Stimulated activated CD4-positive, alpha-beta T cell treated with anti-CD3 and anti-CD28 coated beads, Interleukin-4, amount 100 ng/mL, for 24 hours (primary cell): ENCODE measurements around the gene COL4A2.

Source experiments
- DNase-seq: peaks from one replicate; pipeline ENCODE4 v3.0.0-alpha.2; 2020

COL4A2 gene

DNA sequence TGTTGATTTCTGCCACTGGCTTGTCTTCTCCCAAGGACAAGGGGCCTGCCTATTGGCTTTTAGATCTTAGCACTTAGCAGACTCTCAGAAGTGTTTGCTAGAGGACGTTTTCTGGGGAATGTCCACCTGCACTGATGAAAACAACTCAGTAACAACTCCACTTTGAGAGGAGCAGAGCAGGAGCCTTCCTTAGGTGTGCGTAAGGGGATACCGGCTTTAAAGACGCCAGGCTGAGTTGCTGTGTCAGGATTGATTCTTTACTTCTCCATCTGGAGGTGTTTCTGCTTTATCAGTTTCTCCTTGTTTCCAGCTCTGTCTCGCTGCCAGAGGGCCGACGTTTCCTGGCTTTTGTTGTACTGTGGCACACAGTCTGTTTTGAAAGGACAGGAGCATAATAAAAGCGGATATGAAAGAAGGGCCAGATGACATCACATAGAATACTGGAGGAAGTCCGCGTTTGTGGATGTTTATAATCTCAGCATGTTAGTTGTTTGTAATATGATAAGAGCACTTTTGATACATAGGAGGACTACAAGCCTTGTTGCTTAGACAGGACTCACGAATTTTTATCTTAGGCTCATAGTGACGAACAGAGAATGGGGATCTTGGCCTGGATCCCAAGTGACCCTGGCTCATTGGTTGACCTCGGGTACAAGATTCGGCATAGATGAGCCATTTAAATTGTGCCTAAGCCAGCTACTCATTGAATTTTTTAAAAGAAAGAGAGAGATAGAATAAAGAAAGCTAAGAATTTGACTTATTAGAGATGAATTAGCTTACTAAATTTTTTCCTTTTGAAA is 34.6 kb downstream of the COL4A2 start:
- DNase-seq = no peak

DNA sequence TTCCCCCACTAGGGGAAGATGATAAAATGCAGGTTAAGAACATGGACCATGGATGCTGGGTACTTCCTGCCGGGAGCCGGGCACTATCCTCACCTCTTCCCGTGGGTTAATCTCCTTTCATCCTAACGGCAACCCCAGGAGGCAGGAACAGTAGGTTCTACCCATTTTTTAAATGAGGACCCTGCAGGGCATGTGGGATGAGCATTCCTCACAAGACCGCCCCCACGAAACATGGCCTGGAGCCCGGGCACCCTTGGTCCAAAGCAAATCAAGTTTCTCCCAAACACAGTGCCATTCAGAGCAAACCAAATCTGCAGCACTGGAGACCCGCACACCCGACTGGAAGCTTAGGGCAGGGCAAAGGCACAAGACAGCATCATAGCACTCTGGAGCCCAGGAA is 35.4 kb downstream of the COL4A2 start:
- DNase-seq = no peak

DNA sequence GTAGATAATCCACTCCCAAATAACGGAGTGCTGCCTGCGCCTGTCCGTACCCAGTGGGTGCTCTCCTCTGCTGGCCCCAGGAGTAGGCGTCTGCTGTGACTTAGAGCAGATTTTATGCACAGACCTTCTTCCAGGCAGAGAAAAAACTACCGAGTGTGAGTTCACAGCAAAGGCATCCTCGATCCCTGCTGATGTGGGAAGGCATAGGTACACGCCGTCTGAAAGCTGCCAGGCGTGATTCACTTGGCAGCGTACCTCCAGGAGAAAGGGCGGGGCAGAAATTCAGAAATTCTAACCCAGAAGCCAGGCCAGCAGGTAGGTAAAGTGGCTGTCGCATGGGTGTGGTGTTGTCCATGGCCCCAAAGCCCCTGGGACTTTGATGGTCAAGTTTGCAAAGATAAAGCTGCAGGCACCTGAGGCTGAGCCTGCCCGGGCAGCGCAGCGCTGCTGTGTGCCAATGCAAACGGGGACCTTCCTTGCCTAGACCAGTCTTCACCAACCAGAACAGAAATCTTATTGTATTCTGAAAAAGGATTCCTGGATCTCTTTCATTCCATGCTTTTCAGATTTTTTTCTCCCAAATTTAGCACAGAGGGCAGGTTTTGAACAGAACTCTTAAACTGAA is 36.3 kb downstream of the COL4A2 start:
- no peak for DNase-seq

DNA sequence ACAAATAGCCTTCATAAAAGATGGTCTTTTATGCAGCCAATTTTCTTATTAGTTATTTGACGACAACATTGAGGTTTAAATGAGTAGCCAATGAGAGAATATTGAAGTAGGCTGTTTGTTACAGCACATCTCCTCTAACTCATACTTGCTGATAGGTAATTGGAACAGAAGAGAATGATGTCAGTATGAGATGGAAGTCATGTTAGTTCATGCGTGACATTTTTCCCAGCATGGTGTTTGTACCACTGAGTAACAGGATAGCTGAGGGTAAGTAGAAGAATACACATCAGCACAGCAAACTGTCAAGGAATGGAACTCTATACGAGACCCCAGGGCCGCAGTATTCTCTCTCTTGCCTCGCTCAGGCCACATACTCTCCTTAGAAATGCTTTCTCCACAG is 37.2 kb downstream of the COL4A2 start:
- no peak for DNase-seq

DNA sequence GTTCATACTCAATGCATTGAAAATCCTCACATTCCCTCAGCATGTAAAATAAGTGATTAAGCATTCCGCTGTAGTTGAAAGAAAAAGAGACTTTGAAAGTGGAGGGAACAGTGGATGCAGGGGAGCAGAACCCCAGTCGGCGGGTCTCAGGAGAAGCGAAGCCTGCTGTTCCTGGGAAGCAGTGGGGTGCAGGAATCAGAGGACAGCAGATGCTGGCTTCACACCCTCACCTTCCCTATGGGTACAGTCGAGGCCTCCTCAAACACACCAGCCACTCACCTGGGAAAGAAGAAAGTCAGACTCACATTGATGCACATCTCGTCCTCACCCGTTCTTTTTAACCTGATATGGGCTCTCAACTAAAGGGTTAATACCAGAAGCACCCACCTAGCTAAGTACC is 38.2 kb downstream of the COL4A2 start:
- no peak for DNase-seq

DNA sequence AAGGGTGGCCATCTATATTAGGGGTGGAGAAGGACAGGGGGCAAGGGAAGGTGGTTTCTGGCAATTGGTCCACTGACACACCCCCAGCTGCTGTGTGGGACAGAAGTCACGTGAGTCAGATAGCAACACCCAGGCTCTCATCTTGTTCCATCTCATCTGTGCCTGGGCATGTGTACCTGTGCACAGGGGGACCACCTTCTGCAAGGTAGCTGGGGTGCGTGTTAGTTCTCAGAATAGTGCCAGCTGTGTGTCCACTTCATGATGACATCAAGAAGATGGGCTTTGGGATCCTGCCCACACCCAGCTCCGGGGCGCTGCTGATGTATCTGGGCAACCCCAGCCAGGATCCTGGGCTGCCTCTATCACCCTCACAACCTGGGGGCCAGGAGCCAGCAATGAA is 38.6 kb downstream of the COL4A2 start:
- DNase-seq = no peak

DNA sequence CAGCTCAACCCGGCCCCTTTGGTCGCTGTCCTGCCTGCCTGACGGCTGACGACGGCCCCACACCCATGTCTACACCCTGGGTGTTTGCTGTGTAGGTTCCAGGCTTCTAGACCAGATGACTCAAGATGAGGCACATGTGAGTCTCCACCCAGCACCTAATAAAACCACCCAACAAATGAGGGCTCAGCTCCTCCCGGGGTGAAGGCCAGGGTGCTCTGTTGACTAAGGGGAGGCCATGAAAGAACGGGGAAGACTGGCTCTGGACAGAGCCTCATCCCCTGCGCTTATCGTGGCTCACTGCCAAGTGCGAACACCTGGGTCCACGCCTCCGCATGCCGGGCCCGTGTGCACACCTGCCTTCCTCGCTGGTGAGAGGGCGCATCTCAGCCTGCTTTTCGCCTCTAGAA is 39.6 kb downstream of the COL4A2 start:
- DNase-seq = no peak

DNA sequence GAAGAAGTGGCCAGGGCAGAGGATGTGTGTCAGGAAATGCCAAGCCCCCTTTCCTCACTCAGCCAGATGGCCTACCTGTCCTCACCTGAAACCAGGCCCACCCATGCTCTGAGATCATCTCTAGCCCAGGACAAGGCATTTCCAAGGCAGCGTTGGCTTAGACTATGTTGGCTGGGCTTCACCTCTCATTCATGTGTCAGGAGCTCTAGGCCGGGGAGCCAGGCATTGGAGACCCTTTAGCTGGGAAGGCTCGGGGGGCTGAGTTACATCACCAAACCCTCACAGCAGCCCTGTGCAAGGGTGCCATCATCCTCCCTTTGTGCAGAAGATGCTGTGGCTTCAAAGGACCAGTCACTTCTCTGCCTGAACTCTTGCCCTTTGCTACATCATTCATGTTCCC is 40.0 kb downstream of the COL4A2 start:
- no peak for DNase-seq

DNA sequence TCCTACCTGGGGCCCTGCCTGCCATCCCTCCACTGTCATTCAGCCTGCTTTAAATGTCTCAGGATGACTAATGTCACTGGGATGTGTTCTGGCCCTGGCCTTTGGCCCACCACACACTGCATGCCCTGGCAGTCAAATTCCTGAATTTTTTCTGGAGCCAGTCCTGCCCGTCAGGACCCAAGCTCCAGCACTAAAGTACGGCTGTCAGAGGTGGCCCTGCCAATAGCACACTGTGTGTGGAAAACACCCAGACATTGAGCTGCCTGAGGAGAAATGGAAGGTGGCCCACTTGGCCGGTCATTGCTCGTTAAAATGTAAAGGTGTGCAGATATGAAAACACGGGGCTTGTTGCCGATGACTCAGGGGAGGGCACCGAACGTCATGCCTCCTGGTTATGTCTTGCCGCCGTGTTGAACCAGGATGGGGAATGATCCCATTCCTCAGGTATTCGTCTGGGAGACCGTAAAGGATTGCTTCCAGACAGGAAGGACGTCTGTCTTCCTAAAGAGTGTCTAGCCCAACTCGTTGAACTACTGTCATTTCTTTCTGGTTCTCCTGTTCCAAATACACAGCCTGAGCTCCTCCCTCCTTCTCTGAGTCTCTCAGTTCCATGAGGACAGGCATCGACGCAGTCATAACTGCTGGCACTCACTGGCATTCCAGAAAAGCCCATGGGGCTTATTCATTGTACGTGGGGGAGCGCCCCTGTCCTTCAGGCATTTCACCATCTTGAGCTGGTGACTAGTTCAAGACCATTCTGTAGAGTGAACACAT is 40.6 kb downstream of the COL4A2 start:
- no peak for DNase-seq

DNA sequence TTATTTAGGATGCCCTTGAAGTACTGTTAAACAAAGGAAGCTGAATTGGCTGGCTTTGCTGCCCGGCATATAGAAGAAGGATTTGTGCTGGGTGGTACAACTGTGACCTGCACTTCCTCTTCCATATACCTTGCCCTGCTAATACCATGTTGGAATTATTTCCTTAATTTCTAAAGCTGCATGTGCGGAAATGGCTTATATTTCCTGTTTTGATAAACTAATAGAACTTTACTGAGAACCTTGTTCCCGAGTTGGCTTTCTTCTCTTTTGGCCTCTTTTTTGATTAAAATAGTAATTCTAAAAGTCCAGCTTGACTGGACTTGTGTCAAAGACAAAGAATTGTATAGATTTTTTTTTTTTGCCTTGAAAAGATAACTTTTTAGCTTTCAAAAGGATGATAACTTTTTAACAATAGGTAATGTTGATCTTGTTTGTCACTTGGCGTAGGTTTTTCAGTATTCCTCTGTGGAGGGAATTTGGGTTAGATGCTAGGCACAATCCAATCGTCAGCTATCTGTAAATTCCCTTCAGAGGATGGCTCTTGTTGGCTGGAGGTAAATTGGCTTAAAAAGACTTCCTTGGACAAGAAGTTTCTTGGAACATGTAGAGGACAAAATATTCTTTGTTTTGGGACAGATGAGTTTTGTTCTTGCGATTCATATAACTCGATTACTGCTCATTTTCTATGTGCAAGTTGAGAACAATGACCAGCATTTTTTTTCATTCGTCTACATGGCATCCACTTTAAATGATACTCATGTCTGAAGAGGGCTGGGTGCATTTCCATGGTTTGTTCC is 41.4 kb downstream of the COL4A2 start:
- no peak for DNase-seq

DNA sequence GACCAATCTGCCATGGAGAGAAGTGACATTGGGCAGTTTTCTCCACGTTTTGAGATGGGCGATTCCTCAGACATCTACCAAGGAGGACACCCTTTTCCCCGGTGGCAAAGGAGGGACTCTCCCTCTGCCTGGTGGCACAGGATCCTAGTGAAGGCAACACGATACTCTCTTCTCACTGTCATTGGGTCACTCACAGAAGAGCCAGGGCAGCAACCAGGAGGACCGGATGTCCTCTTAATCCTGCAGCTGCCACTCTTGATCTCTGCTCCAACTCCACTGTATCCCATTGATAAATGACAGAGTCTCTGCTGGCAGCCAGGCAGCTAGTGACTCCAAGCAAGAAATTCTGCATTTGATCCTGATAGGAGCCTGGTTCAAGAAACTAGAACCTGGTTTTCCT is 42.2 kb downstream of the COL4A2 start:
- no peak for DNase-seq

DNA sequence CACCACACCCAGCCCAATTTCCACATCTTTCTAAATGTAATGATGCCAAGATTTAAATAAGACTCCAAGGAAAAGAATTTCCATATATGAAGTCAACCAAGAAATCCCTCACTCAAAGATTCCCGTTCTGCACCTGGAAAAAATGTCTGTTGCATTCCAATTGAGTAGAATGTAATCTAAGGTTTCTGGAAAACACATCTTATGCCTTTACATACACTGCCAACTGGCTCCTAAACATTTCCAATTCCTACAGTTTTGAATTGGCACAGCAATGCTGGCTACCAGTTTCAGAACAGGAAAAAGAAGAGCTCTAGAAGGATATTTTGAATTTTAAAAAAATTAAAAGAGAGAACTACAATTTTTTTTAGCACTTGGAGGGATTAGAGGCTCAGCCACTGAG is 43.0 kb downstream of the COL4A2 start:
- DNase-seq = no peak

DNA sequence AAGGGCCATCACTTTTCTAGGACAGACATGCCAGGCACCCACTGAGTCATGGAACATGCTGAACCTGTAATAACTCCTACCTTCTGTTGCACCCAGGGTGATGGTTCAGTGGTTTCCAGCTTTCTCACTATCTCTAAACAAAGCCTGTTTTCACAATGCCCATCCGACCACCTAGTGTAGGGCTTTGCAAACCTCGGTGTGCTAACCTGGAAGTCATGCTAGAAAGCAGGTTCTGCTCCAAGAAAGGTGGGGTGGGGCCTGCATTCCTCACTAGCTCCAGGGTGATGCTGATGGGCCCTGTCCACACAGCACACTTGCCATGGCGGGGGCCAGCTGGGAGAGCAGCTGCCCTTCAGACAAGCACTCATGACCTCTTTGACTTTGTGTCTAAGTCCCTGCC is 43.4 kb downstream of the COL4A2 start:
- DNase-seq = no peak

DNA sequence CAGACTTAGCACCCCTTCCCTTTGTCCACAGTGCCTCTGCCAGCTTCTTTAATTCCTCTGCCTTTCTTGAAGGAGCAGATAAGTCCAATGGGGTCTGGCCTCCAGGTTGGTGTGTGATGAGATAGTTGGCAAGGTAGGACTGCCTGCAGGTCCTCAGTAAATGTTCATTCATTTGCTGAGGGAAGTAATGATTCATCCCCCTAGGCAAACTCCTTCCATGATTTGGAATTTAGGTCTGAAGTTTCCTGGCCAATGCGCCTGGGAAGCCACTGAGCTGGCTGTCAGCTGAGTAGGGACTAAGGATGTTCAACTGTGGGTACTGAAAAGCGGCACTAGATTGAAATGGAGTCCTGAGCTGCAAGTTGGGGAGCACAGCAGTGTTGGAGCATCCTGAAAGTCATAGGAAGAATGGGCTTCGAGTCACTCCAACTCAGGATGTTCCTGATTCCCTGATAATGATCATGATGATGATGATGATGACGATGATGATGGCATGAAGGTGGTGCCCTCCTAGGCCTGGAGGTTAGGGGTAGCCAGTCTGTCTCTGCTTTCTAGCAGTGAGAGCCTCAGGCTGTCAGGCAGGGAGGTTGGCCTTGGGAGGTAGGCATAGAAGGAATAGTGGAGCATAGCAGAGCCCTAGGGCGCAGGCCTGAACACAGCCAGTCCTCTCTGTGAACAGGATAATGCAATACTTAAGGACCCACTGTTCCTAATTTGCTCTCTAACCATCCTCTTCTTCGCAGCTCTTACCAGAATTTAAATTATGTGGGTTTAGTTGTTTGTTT is 44.7 kb downstream of the COL4A2 start:
- no peak for DNase-seq

DNA sequence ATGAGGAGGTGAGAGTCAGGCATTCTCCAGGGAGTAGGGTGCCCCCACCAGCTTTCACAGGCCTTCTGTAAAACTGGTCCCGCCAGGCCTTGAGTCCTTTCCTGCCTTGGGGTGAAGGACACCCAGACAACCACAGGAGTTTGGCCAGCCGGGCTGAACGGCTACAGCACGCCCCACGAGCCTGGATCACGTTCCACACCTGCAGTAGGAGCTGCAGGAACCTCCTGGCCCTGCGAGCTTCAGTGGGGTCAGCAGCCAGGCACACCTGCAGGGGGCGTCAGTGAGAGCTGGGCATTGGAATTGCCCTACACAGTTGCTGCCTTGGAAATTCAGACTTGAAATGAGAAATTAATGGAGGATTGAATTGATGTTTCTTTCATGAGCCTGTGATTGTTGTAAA is 45.7 kb downstream of the COL4A2 start:
- no peak for DNase-seq

DNA sequence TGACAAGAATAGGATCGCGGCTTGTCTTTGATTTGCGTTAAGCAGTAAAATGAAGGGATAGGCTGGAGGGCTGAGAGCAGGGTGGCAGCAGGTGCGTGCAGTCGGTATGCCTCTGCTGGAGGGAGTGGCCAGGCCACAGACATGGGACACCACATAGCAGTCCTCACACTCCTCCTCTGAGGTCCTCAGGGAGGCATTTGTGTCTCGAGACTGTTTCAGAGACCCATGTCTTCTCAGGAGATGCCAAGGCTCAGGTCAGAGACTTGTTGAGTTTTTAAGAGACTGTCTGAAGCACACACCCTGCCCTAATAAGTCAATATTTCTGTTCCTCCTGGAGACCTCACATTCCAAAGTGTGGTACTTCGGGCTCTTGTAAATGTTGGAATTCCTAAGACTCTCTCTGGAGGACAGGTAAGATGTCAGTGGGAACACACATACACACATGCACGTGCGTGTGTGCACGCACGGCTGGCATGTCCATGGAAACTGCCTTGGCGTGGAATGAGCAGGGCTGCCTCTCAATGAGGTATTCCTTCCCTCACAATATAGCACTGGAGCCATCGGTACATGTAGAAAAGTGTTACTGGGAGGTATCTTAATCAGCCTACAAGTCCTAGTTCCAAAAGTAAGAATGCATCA is 46.4 kb downstream of the COL4A2 start:
- no peak for DNase-seq

DNA sequence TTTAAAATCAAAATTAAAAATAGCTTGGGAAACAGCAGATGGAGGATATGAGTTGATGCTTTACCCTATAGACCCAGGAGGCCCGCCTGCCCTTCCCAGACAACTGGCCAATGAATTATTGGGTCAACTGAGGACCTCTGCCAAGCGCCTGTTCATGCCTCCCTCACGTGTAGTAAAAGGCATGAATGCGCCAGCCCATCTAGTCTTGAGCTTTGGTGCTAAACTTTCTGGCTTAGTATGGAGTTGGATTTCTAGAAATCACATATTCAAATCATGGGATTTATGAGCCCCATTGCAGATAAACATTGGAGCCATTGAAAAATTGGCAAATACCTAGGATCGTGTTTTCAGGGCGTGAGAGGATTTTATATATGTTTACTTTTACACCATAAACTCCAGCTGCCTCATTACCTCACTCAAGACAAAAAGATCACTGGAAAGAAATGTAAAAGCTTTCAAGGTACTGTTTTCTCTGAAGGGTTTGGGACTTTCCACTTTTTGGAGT is 47.1 kb downstream of the COL4A2 start:
- no peak for DNase-seq

DNA sequence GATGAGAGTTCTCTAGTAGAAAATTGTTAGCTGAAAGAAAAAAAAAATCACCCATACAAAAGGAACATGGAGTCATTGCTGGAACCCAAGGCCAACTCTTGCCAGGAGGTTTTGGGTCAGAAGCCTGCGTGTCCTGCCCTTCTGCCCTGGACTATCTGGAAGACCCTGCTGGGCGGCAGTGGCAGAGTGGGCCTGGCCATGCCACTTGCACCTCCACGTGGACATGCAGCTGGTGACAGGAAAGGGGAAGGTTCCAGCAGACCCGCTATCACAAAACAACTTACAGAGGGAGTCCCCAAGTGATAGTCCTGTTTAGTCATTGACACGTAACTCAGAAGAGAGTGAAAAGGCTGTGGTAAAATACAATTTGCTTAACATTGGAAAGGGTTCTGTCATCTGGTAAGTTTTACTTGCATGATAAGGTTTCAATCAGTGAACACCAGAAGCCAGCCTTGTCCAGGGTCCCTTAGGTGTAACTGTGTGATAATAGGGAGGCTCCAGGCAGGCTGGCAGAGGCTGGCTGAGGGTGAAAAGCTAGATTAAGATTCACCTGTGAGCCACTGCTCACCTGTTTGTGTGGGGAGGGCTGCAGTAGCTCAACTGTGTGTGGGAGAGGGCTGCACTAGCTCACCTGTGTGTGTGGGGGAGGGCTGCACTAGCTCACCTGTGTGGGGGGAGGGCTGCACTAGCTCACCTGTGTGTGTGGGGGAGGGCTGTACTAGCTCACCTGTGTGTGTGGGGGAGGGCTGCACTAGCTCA is 47.8 kb downstream of the COL4A2 start:
- DNase-seq = no peak

DNA sequence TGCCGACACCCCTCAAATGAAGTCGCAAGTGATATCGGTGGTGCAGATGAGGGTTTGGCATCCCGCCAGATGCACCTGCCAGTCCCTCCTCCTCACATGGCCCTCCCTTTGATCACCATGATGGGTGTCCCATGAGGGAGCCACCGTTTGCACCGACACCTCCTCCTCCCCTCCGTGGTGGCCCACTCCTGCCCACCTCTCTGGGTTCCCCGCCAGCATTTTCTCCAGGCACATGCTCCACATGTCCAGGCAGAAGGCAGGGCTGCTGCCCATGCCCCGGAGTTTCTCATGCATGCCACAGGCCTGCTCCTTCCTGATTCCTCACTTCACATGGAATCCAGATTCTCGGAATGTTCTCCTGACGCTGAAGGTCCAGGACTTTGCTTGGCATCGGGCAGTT is 49.3 kb downstream of the COL4A2 start:
- no peak for DNase-seq

DNA sequence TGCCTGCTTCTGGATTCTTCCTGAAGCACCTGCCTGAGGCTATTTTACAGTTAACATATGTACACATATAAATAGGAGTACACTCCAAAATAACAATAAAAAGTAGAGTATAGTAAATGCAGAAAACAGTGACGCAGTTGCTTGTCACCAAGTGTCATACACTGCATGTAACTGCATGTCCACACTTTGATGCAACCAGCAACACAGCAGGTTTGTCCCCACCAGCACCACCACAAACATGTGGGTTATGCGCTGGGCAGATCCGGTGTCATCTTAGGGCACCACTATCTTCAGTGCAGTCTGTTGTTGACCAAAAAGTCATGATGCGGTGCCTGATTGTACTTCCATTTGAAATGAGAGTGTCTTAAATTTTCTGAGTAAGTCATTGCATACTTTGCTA is 51.3 kb downstream of the COL4A2 start:
- no peak for DNase-seq

DNA sequence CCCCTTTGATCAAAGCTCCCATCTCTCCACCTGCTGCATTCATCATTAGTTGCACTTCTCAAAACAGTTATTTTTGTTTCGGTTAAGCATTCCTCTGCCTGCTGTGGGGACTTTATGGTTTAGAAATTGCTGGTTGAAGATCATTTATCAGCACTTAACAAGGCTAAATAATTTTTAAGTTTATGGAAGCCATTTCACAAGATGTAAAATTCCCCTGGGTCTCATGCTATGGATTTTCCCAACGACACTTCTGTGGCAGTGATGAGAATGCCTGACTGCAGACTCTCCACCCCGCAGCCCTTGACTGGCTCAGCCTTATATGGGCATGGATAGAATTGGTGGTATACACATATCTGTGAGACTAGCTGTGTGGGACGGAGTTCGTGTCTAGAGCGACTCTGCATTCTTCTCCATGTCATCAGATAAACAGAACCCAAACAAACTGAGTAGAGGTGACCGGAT is 52.8 kb downstream of the COL4A2 start:
- no peak for DNase-seq
